Measurements from ENCODE around the gene TOMM22. TPM values are rescaled to one million over a fixed set of nuclear protein-coding genes. Genes with fewer than 3 reads are reported as not detected.

Gene TOMM22
- 84.0 and 87.0 TPM in 2 replicates for total RNA-seq (2014; rRNA removed; shearing (Covaris generic))
- polyA plus RNA-seq (2016; fragmentation: Nextera tagmentation; extraction: Ambion mirVana), result 125 and 131 TPM in 2 replicates
- long read RNA-seq, transcript TOMM22-201 (4 exons, 2,040 nt), result major isoform, 185 of 196 reads
- long read RNA-seq, partial matches to known transcripts, result 9 of 196 reads
- long read RNA-seq, other reads (novel, unspliced or antisense), result 2 of 196 reads

DNA sequence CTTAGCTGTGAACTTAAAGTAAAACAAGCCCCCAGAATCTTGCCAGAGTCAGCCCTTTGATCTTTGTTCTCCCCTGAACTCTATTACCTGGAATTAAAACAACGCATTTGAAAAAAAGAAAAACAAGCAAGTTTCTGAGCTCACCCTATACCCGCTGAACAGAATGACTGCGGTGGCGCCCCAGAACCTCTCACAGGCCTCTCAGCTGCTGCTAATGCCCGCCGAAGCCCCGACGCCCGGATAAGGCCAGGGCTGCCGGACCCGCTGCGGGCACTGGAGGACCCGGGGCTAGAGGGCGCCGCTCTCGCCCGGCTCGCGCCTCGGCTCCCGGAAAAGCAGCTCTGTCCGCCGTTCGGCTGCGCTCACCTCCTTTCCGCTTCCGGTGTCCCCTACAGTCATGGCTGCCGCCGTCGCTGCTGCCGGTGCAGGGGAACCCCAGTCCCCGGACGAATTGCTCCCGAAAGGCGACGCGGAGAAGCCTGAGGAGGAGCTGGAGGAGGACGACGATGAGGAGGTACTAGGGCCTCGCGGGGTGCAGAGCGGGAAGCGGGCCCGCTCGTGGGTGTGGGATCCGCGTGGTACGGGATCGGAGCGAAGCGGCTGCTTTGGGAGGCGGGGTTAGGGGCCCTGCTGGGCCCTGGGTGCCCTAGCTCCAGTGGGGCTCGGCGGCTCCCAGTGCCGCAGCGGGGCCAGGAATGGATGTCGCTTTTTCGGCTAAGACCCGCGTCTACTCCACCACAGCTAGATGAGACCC is at the start of gene TOMM22:
Gene TOMM22, plus strand, starts transcription at position 376 of the 754 bp plus-strand sequence. Its CDS starts 22 bp downstream, at position 398.
- peak within 1 kb of the TSS; percentile 94; the same call in 1 of the 2 replicates for H2AFZ ChIP-seq
- H3K4me1 Mint-ChIP-seq, result peaks cover 5% of the 10 kb centered on the region
- peak within 1 kb of the TSS; percentile 97 for H3K27ac Mint-ChIP-seq
- H3K9me2 ChIP-seq (ENCODE audit: insufficient read depth), result peaks cover 4% of the 10 kb centered on the region
- peaks cover 19% of the 10 kb centered on the region; the same call in 1 of the 2 replicates for H3K36me3 ChIP-seq (ENCODE audit: insufficient read depth)
- peaks cover 22% of the 10 kb centered on the region for H3K9me3 Mint-ChIP-seq
- H3K4me1 ChIP-seq (ENCODE audit: insufficient read depth), result no peaks in the 10 kb centered on the region; the same call in 1 of the 2 replicates
- peaks cover 13% of the 10 kb centered on the region; the same call in 1 of the 2 replicates for H3F3A ChIP-seq (replicated peaks; ENCODE audit: low read depth)
- H3K4me3 ChIP-seq, result peak within 1 kb of the TSS; percentile 100
- peaks cover 2% of the 10 kb centered on the region; the same call in 1 of the 2 replicates for H4K20me1 ChIP-seq (replicated peaks; ENCODE audit: insufficient read depth)
- peaks cover 13% of the 10 kb centered on the region for H3K27me3 Mint-ChIP-seq (ENCODE audit: insufficient read depth, low read depth, poor library complexity)
- no peaks in the 10 kb centered on the region for H3K27me3 ChIP-seq (ENCODE audit: insufficient read depth)
- peaks cover 11% of the 10 kb centered on the region for H3K79me2 ChIP-seq (replicated peaks; ENCODE audit: insufficient read depth)
- no peak for TF ChIP-seq STAT1 (IDR thresholded peaks at IDR 0.05; ENCODE audit: unreplicated experiment)
- peak; percentile 89 for TF ChIP-seq POLR2AphosphoS5 (IDR thresholded peaks at IDR 0.05; ENCODE audit: low read depth)
- TF ChIP-seq, protein P1, sequence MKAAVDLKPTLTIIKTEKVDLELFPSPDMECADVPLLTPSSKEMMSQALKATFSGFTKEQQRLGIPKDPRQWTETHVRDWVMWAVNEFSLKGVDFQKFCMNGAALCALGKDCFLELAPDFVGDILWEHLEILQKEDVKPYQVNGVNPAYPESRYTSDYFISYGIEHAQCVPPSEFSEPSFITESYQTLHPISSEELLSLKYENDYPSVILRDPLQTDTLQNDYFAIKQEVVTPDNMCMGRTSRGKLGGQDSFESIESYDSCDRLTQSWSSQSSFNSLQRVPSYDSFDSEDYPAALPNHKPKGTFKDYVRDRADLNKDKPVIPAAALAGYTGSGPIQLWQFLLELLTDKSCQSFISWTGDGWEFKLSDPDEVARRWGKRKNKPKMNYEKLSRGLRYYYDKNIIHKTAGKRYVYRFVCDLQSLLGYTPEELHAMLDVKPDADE (IDR thresholded peaks at IDR 0.05), result peak; percentile 96
- TF ChIP-seq CREB1 (CRISPR knock-in tag; IDR thresholded peaks at IDR 0.05; ENCODE audit: low read depth), result peak; percentile 52
- peak; percentile 61 to 84 for TF ChIP-seq CTCF (conservative IDR thresholded peaks at IDR 0.05; ENCODE audit: low read depth in 2 of 2)
- TF ChIP-seq ZNF331 (CRISPR knock-in tag; IDR thresholded peaks at IDR 0.05; ENCODE audit: low read depth), result no peak
- TF ChIP-seq JUNB (IDR thresholded peaks at IDR 0.05; ENCODE audit: unreplicated experiment), result no peak
- TF ChIP-seq NANOG (IDR thresholded peaks at IDR 0.05; ENCODE audit: borderline replicate concordance), result no peak
- TF ChIP-seq EZH2 (IDR thresholded peaks at IDR 0.05; ENCODE audit: low read depth, unreplicated experiment), result no peak
- no peak for TF ChIP-seq ZNF462 (CRISPR knock-in tag; IDR thresholded peaks at IDR 0.05)
- peak; percentile 32 for TF ChIP-seq REST (IDR thresholded peaks at IDR 0.05; ENCODE audit: unreplicated experiment)
- TF ChIP-seq EZH2phosphoT487 (IDR thresholded peaks at IDR 0.05; ENCODE audit: unreplicated experiment), result no peak
- no peak for TF ChIP-seq ZNF114 (CRISPR knock-in tag; IDR thresholded peaks at IDR 0.05)
- H3K27ac ChIP-seq (ENCODE audit: low read depth), result no peak within 1 kb of the TSS
- peak; percentile 95 for DNase-seq (ENCODE audit: low spot score)
- peak within 1 kb of the TSS; percentile 98 for H3K4me2 ChIP-seq
- peaks cover 48% of the 10 kb centered on the region for H3K36me3 Mint-ChIP-seq (ENCODE audit: low read depth)
- peak; percentile 99 for ATAC-seq
- H3K4me3 Mint-ChIP-seq, result peak within 1 kb of the TSS; percentile 99

Measured in GM23338 (cell line).